HepG2 (cell line): Measurements from ENCODE around the gene SCAPER. TPM values are rescaled to one million over a fixed set of nuclear protein-coding genes. Genes with fewer than 3 reads are reported as not detected.

Experiments
- ATAC-seq: fragments of 200-7000 bp; cut with Tn5 transposase; 3 replicates; pipeline ENCODE4 v1.9.1; 2020; ENCODE audit warnings: mild to moderate bottlenecking, moderate library complexity
- BruUV-seq: library from RNA; stranded (reverse); fragments of 400-500 nt; replicated peaks from 2 replicates; lab custom pipeline; 2021; lab: Mats Ljungman, UMichigan
- CTCF ChIA-PET: fragments of 300-600 bp; formaldehyde crosslinking; extraction: SDS; loops from one replicate; lab custom pipeline; 2021; ENCODE audit warnings: low total read pairs, inconsistent platforms, low intra/inter-chr PET ratio; lab: Yijun Ruan, JAX
- POLR2A ChIA-PET: fragments of 350-600 bp; sonication (Branson Sonifier 250); formaldehyde crosslinking; loops from one replicate; lab custom pipeline; 2020; ENCODE audit warnings: antibody characterized with exemption, inconsistent platforms; lab: Yijun Ruan, JAX
- DNase-seq: peaks from one replicate; pipeline ENCODE4 v3.0.0-alpha.2; 2015; ENCODE audit warnings: low spot score
- FAIRE-seq: peaks from 3 replicates; lab custom pipeline; 2011; peaks lifted over from hg19 to GRCh38; lab: Jason Lieb, UNC
- H2AFZ ChIP-seq: one replicate; pipeline ENCODE4 v1.6.1; 2011; ENCODE audit warnings: low read length, inconsistent platforms
- H3K27ac ChIP-seq: fragments of 300-600 bp; 3 replicates; pipeline ENCODE4 v1.8.0; 2011; ENCODE audit warnings: mixed run types, mild to moderate bottlenecking, mixed read lengths, low read length, inconsistent platforms; ENCODE audit not compliant: insufficient read depth; ENCODE audit errors: extremely low read length
- H3K27me3 ChIP-seq, 2 experiments: fragments of 200-600 bp in 1 of 2; 2 replicates in 1 of 2; 3 replicates in 1 of 2; pipeline versions ENCODE4 v1.6.0 to v1.8.0; 2011; ENCODE audit warnings: low read length in 2 of 2, mild to moderate bottlenecking in 2 of 2, moderate library complexity in 2 of 2, inconsistent platforms in 1 of 2; ENCODE audit not compliant: insufficient read depth in 2 of 2, control insufficient read depth in 1 of 2
- H3K36me3 ChIP-seq, 2 experiments: fragments of 200-600 bp in 1 of 2; replicated peaks in 1 of 2; 2 replicates in 1 of 2; 3 replicates in 1 of 2; pipeline versions ENCODE4 v1.5.1 to v1.8.0; 2011; ENCODE audit warnings: low read length in 2 of 2, inconsistent platforms in 1 of 2; ENCODE audit not compliant: insufficient read depth in 2 of 2, control insufficient read depth in 1 of 2
- H3K4me1 ChIP-seq: 2 replicates; pipeline ENCODE4 v1.5.1; 2012; ENCODE audit warnings: low read length, inconsistent platforms; ENCODE audit not compliant: insufficient read depth
- H3K4me2 ChIP-seq: 2 replicates; pipeline ENCODE4 v1.6.0; 2011; ENCODE audit warnings: low read depth, low read length, inconsistent platforms
- H3K4me3 ChIP-seq, 3 experiments: fragments of 200-600 bp in 1 of 3; sonication (generic), shearing (Covaris generic) in 1 of 3; replicated peaks in 1 of 3; 2 replicates each; pipeline ENCODE4 v1.5.1; 2011 to 2016; ENCODE audit warnings: low read length in 3 of 3, inconsistent platforms in 2 of 3, low read depth in 2 of 3, mild to moderate bottlenecking in 2 of 3, control low read depth in 1 of 3, mixed read lengths in 1 of 3; ENCODE audit not compliant: insufficient read depth in 1 of 3
- H3K79me2 ChIP-seq: one replicate; pipeline ENCODE4 v1.6.1; 2011; ENCODE audit warnings: low read length, inconsistent platforms; ENCODE audit not compliant: insufficient read depth
- H3K9ac ChIP-seq: 2 replicates; pipeline ENCODE4 v1.6.0; 2011; ENCODE audit warnings: mild to moderate bottlenecking, low read depth, low read length, inconsistent platforms; ENCODE audit not compliant: insufficient read depth
- H3K9me3 ChIP-seq: 2 replicates; pipeline ENCODE4 v1.5.1; 2012; ENCODE audit warnings: mild to moderate bottlenecking, low read length
- H4K20me1 ChIP-seq: 2 replicates; pipeline ENCODE4 v1.6.0; 2011; ENCODE audit warnings: inconsistent platforms, mild to moderate bottlenecking, low read length, moderate library complexity; ENCODE audit not compliant: insufficient read depth
- FOSL2 ChIP-seq: sonication (generic); formaldehyde crosslinking; IDR thresholded peaks from 2 replicates; pipeline ENCODE4 v1.4.0; 2020; ENCODE audit warnings: missing genetic modification reagents
- ISL2 ChIP-seq: sonication (generic); formaldehyde crosslinking; IDR thresholded peaks from 2 replicates; pipeline ENCODE4 v1.5.0; 2020; ENCODE audit warnings: missing genetic modification reagents
- NFRKB ChIP-seq: fragments of 450-650 bp; IDR thresholded peaks from 2 replicates; pipeline ENCODE4 v1.6.1; 2017
- ZBTB1 ChIP-seq: sonication (generic); formaldehyde crosslinking; IDR thresholded peaks from 2 replicates; pipeline ENCODE4 v1.4.0; 2020; ENCODE audit warnings: missing genetic modification reagents, borderline replicate concordance
- ZFX ChIP-seq: sonication (generic); formaldehyde crosslinking; IDR thresholded peaks from 2 replicates; pipeline ENCODE4 v1.4.0; 2020; ENCODE audit warnings: mild to moderate bottlenecking, low read depth, missing genetic modification reagents, moderate library complexity
- ZFYVE20 ChIP-seq: sonication (generic); formaldehyde crosslinking; IDR thresholded peaks from 2 replicates; pipeline ENCODE4 v1.8.0; 2023; ENCODE audit warnings: low read depth, mild to moderate bottlenecking, moderate library complexity, missing genetic modification reagents, borderline replicate concordance
- ZNF564 ChIP-seq: sonication (generic); formaldehyde crosslinking; IDR thresholded peaks from 2 replicates; pipeline ENCODE4 v1.8.1; 2023; ENCODE audit warnings: mild to moderate bottlenecking, missing genetic modification reagents
- ZNF589 ChIP-seq: sonication (generic); formaldehyde crosslinking; conservative IDR thresholded peaks from 2 replicates; pipeline ENCODE4 v1.8.0; 2022; ENCODE audit warnings: mild to moderate bottlenecking, moderate library complexity, missing genetic modification reagents
- ZNF841 ChIP-seq: sonication (generic); formaldehyde crosslinking; IDR thresholded peaks from 2 replicates; pipeline ENCODE4 v1.8.1; 2023; ENCODE audit warnings: missing genetic modification reagents, borderline replicate concordance
- WGBS: methylation state at CpG from one replicate; pipeline ENCODE4 v1.1.6; 2017; ENCODE audit warnings: low lambda C conversion rate; 5-methylcytosine and 5-hydroxymethylcytosine counted together
- in situ Hi-C: cut with HindIII; loops from 2 replicates; pipeline ENCODE4 v1.10.0; 2017; ENCODE audit warnings: low pct_unique_long_range_greater_than_20kb; ENCODE audit not compliant: extremely low pct_ligation_motif_present
- intact Hi-C: fragments of 100-400 bp; cut with micrococcal nuclease; formaldehyde crosslinking; loops from one replicate; pipeline ENCODE4 v1.10.0; 2022; ENCODE audit not compliant: unreplicated experiment
- polyA plus RNA-seq, 8 experiments: library from polyadenylated mRNA; depleted of rRNA in 3 of 8; stranded (reverse) in 7 of 8; unstranded in 1 of 8; fragments of >200 nt; fragmentation: Illumina TruSeq in 4 of 8; extraction: Trizol in 4 of 8; gene quantifications; 2 replicates each; pipeline versions ENCODE4 v1.2.1 to v1.2.3, GENCODE V29; 2011 to 2016; ENCODE audit warnings: low read depth in 4 of 8, missing spikeins in 1 of 8, mixed read lengths in 1 of 8; ENCODE audit not compliant: insufficient read depth in 1 of 8
- total RNA-seq, 5 experiments: library from RNA; depleted of rRNA; stranded (reverse); fragments of >200 nt; fragmentation: Illumina TruSeq; extraction: Trizol; gene quantifications; 2 replicates each; pipeline ENCODE4 v1.2.3, GENCODE V29; 2016; ENCODE audit warnings: low read depth in 1 of 5
- TF ChIP-seq, protein P1 (sequence below): sonication (generic); formaldehyde crosslinking; IDR thresholded peaks from 2 replicates; pipeline ENCODE4 v1.4.0; 2020; ENCODE audit warnings: missing genetic modification reagents
- TF ChIP-seq, protein P2 (sequence below): IDR thresholded peaks from 2 replicates; pipeline ENCODE4 v1.6.1; 2018; ENCODE audit warnings: missing genetic modification reagents, mild to moderate bottlenecking, missing compliant biosample characterization

The SCAPER gene
- total and polyA plus RNA-seq, 2 of the 13 experiments (the other 11 are each of a cell fraction or from before 2014, with no cell fraction given): 4.3 to 10.5 TPM

DNA sequence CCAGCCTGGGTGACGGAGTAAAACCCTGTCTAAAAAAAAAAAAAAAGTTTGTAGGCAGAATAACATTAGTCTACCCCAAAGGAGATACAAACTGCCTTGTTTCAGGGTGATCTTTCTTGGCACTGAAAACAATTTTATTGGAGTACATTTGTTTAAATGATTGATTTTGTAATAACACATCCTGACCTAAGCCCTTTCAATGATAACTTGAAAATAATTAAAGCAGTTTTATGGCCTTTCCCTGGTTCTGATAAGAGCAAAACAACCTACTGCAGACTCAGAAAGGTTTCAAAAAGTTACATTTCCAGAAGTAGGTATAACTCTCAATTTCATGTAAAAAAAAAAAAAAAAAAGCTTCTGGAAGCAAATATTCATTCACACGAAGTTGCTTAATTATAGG lies 404.1 kb downstream of the SCAPER start:
- Histone ChIP-seq H2AFZ (no peak overlapping the region), H3K4me2 (no peak overlapping the region), H3K36me3 (no peaks in the 10 kb centered on the region), H3K9ac (no peak overlapping the region), H3K79me2 (no peaks in the 10 kb centered on the region), H4K20me1 (no peaks in the 10 kb centered on the region), H3K9me3 (no peaks in the 10 kb centered on the region), H3K27ac (no peak overlapping the region), H3K4me1 (no peaks in the 10 kb centered on the region), H3K4me3 (no peak overlapping the region), H3K27me3 (no peaks in the 10 kb centered on the region; a peak in 1 of 5 replicates)
- ChIA-PET POLR2A (no interaction called here), CTCF (no interaction called here)
- intact Hi-C loops (no loop called here), in situ Hi-C loops (no loop called here)
- no TSS peak for BruUV-seq
- DNase-seq (no peak), FAIRE-seq (no peak), ATAC-seq (no peak)
- TF ChIP-seq NFRKB (no peak), ZFYVE20 (no peak), ZNF589 (no peak), FOSL2 (no peak), ZNF841 (CRISPR knock-in tag) (no peak), ZBTB1 (CRISPR knock-in tag) (no peak), ZNF564 (no peak), ZFX (CRISPR knock-in tag) (no peak), ISL2 (CRISPR knock-in tag) (no peak)
- TF ChIP-seq, protein P1, sequence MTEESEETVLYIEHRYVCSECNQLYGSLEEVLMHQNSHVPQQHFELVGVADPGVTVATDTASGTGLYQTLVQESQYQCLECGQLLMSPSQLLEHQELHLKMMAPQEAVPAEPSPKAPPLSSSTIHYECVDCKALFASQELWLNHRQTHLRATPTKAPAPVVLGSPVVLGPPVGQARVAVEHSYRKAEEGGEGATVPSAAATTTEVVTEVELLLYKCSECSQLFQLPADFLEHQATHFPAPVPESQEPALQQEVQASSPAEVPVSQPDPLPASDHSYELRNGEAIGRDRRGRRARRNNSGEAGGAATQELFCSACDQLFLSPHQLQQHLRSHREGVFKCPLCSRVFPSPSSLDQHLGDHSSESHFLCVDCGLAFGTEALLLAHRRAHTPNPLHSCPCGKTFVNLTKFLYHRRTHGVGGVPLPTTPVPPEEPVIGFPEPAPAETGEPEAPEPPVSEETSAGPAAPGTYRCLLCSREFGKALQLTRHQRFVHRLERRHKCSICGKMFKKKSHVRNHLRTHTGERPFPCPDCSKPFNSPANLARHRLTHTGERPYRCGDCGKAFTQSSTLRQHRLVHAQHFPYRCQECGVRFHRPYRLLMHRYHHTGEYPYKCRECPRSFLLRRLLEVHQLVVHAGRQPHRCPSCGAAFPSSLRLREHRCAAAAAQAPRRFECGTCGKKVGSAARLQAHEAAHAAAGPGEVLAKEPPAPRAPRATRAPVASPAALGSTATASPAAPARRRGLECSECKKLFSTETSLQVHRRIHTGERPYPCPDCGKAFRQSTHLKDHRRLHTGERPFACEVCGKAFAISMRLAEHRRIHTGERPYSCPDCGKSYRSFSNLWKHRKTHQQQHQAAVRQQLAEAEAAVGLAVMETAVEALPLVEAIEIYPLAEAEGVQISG: no peak
- TF ChIP-seq, protein P2, sequence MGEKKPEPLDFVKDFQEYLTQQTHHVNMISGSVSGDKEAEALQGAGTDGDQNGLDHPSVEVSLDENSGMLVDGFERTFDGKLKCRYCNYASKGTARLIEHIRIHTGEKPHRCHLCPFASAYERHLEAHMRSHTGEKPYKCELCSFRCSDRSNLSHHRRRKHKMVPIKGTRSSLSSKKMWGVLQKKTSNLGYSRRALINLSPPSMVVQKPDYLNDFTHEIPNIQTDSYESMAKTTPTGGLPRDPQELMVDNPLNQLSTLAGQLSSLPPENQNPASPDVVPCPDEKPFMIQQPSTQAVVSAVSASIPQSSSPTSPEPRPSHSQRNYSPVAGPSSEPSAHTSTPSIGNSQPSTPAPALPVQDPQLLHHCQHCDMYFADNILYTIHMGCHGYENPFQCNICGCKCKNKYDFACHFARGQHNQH: no peak
- WGBS: 92% methylated on average over 2 of the region's 2 CpGs
